NCI-H2171 (cell line): ENCODE measurements around the gene SSRP1.
"Not testable (repeated sequence)": the region's sequence is repeated elsewhere in the genome, so short reads cannot be mapped to it uniquely, and the experiment has no call there.

ENCODE experiments used
- DNase-seq: peaks from one replicate; lab custom pipeline; 2025; lab: John Stamatoyannopoulos, UW

Gene SSRP1

GRCh38 chr11:57301711-57302423, 33.8 kb downstream of the SSRP1 start:
- DNase-seq: no peak

GRCh38 chr11:57300785-57301184, 34.9 kb downstream of the SSRP1 start:
- no peak for DNase-seq

- no peak for DNase-seq
Observed at GRCh38 chr11:57299150-57299737, 36.4 kb downstream of the SSRP1 start.

GRCh38 chr11:57297221-57297620, 38.5 kb downstream of the SSRP1 start:
- DNase-seq: no peak

- DNase-seq: not testable (repeated sequence)
Observed at GRCh38 chr11:57296205-57296604, 39.5 kb downstream of the SSRP1 start.

- no peak for DNase-seq
Observed at GRCh38 chr11:57294225-57295131, 41.2 kb downstream of the SSRP1 start.

GRCh38 chr11:57290288-57290687, 45.4 kb downstream of the SSRP1 start:
- DNase-seq: no peak

GRCh38 chr11:57288771-57289579, 46.7 kb downstream of the SSRP1 start:
- no peak for DNase-seq

- DNase-seq: no peak
Observed at GRCh38 chr11:57287884-57288283, 47.8 kb downstream of the SSRP1 start.

- DNase-seq: no peak
Observed at GRCh38 chr11:57283231-57283990, 52.3 kb downstream of the SSRP1 start.

GRCh38 chr11:57281546-57281945, 54.1 kb downstream of the SSRP1 start:
- not testable (repeated sequence) for DNase-seq

- no peak for DNase-seq
Observed at GRCh38 chr11:57279116-57279515, 56.6 kb downstream of the SSRP1 start.

- DNase-seq: no peak
Observed at GRCh38 chr11:57278721-57279095, 57.0 kb downstream of the SSRP1 start.

GRCh38 chr11:57277845-57278720, 57.6 kb downstream of the SSRP1 start:
- peak; percentile 61 for DNase-seq

GRCh38 chr11:57276971-57277675, 58.6 kb downstream of the SSRP1 start:
- DNase-seq: no peak

GRCh38 chr11:57276169-57276970, 59.3 kb downstream of the SSRP1 start:
- DNase-seq: no peak
